IPS-11a (cell line): ENCODE measurements around the gene TAT.
A peak's percentile ranks its signal among the peaks of the same experiment; 100 is the strongest.
"Not testable (repeated sequence)": the region's sequence is repeated elsewhere in the genome, so short reads cannot be mapped to it uniquely, and the experiment has no call there.

Experiments used
- H3K4me3 ChIP-seq: one replicate; pipeline ENCODE4 v1.5.1; 2013; ENCODE audit warnings: low read depth, low read length, control low read depth

Gene TAT

DNA sequence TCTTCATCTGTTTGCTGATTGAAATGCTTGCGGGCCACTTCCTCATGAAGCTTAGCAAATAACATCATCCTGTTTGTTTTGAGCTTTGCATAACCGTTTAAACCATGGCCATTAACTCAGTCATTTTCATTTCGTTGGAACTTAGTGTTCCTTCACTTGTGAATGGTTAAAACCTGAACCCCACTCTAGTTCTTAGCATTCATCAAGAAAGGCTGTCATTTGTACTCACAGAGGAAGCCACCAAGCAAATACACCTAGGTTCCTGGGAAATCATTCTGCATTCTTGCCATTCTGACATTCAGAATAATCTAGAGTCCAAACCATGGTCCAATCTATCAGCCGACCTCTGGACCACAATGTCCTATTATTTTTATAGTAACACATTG lies 8.4 kb upstream of the TAT start:
- no peak overlapping the region for H3K4me3 ChIP-seq

DNA sequence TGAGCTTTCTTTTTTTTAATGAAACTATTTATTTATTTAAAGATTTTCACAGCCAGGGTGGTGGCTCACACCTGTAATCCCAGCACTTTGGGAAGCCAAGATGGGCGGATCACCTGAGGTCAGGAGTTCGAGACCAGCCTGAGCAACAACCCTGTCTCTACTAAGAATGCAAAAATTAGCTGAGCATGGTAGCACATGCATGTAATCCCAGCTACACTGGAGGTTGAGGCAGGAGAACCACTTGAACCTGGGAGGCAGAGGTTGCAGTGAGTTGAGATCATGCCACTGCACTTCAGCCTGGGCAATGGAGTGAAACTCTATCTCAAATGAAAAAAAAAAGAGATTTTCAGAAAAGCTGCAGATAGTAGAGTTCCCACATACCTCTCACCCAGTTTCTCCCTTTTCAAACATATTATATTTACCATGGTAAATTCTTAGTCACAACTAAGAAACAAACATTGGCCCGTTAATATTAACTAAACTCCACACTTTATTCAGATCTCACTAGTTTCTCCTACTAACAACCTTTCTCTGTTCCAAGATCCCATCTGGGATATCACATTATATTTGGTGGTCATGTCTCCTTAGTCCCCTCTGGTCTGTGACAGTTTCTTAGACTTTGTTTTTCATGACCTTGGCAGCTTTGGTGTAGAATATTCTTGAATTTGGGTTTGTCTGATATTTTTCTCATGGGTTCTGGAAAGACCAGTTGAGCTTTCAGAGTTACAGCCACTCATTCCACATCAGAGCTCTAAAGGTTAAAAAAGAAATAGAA lies 7.8 kb upstream of the TAT start:
- H3K4me3 ChIP-seq, result no peak overlapping the region

DNA sequence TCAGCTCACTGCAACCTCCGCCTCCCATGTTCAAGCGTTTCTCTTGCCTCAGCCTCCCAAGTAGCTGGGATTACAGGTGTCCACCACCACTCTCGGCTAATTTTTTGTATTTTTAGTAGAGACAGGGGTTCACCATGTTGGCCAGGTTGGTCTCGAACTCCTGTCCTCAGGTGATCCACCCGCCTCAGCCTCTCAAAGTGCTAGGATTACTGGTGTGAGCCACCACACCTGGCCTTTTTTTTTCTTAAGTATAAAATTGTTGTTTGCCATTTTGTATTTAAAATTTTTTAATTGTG lies 5.6 kb upstream of the TAT start:
- H3K4me3 ChIP-seq, result not testable (repeated sequence)

DNA sequence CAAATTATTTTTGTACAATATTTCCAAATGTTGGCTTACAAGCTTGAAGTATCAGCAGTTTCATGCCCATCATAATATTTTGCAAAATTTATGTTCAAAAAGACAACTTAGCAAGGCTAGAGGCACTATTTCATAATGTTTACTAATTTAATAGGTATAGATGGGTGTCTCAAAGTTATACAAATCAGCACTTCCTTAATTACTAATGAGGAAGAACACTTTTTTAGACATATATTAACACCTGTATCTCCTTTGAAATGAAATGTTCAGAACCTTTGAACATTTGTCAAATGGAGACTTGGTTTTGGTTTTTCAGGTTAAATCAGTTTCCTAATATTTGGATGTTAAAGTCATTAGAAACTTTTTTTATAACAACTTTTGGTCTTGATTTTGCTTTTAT lies 2.2 kb downstream of the TAT start:
- H3K4me3 ChIP-seq, result no peak overlapping the region

DNA sequence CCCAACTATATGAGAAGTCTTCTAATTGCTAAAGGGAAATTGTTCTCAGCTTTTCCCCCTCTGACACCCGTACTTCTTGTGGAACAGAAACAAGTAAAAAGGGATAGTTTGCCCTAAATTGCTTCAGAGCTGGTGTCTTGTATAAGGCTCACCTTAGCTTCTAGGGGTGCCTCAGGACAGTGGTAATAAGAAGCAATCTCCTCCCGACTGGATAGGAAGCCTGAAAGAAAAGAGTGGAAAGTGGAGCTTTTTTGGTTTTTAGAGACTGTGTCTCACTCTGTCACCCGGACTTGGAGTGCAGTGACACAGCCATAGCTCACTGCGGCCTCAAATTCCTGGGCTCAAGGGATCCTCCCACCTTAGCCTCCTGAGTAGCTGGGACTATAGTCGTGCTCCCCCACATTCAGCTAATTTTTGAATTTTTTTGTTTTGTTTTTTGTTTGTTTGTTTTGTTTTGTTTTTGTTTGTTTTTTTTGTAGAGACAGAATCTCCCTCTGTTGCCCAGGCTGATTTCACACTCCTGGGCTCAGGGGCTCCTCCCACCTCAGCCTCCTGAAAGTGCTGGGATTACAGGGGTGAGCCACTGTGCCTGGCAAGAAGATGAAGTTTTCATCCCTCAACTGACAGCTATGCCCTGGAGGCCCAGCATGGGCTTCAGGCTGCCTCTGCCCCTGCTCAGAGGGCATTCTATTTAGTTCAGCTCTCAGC lies 3.4 kb downstream of the TAT start:
- no peak overlapping the region for H3K4me3 ChIP-seq

DNA sequence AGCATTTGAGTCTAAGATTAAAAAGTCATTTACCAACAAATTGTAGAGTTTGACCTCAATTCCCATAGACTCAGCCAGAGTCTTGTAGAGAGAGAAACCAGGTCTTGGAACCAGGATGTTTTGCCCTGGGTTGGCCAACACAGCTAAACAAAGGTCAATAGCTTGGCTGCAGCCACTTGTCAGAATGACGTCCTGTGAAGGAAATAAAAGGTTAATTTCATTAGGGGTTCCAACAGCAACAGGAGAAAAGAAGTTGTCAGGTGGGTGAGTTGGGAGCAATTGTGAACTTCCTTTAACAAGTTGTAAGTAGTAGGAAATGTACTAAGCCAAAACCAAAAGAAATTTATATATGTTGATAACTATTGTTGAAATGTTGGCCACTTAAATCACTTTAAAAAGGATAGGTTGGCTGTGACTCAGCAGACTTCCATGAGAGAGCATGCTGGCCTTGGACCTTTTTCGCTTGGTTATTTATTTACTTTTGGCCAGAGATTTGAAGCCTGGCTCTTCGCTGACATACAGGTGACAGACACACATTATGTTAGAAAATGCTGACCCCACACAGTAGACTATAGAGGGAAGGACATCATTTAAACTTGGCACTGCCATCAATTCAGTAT lies 4.3 kb downstream of the TAT start:
- no peak overlapping the region for H3K4me3 ChIP-seq

DNA sequence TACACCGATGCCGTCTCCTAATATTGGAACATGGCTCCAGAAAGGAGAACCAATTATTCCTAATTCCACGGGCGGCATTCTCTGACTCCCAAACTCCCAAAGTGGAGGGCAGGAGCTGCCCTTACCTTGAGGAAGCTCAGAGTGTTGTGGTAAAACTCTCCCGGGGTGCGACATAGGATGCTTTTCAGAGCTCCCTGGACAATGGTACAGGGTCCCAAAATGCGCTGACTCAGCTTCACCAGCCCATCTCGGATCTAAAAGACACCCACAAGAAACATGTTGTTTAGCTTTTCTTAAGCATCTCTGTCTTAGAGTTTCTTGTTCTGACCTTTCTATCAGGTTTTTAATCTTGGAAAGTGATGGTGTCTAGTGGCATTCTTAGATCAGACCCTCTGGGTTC lies 6.7 kb downstream of the TAT start:
- no peak overlapping the region for H3K4me3 ChIP-seq

DNA sequence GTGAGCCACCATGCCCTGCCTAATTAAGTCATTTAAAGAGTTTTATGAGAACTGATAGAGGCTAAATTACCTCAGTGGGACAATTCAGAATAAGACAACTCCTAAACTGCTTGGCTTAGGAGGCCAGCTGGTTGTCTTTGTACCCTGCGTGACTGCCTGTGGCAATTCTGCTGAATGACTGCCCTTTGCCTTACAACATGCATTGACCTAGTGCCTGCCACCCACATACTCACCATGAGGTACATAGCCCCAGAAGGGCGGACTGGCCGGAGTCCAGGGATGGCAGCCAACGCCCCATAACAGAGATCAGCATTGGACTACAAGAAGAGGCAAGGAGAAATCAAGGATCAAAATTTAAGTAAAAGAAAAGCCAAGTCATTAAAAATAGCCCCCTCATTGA lies 7.3 kb downstream of the TAT start:
- no peak overlapping the region for H3K4me3 ChIP-seq

DNA sequence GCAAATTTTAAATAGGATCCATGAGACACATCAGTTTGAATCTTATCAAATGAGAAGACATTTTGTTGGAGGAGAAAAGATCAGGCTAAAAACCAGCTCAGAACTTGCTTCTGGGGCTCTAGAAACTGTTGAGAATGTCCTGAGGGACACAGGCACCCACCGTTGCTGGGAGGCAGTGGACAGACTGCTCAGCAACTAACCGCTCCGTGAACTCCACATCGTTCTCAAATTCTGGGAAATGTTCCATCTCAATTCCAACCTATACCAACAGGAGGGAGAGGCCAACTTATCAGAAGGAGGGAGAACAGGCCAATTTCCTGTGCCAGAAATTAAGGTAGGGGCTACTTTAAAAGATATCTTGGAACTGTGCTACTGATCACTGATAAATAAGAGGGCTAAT lies 8.3 kb downstream of the TAT start:
- H3K4me3 ChIP-seq, result no peak overlapping the region

DNA sequence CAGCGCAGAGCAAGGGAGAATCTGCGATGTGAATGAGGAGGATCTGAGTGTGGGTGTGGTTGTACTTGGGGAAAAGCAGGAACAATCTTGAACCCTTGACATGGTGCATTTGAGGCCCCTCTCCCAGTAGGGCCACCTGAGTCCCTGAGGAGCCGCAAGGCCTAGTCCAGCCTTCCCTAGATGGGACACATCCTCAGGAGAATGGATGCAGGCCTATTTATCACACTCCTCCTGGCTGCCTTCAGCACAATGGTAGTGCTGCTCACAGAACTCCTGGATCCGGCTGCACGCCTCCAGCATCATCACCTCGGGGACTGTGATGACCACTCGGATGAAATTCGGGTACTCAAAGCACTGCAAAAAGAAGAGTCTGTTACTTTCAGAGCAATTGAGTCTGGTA lies 9.0 kb downstream of the TAT start:
- no peak overlapping the region for H3K4me3 ChIP-seq

DNA sequence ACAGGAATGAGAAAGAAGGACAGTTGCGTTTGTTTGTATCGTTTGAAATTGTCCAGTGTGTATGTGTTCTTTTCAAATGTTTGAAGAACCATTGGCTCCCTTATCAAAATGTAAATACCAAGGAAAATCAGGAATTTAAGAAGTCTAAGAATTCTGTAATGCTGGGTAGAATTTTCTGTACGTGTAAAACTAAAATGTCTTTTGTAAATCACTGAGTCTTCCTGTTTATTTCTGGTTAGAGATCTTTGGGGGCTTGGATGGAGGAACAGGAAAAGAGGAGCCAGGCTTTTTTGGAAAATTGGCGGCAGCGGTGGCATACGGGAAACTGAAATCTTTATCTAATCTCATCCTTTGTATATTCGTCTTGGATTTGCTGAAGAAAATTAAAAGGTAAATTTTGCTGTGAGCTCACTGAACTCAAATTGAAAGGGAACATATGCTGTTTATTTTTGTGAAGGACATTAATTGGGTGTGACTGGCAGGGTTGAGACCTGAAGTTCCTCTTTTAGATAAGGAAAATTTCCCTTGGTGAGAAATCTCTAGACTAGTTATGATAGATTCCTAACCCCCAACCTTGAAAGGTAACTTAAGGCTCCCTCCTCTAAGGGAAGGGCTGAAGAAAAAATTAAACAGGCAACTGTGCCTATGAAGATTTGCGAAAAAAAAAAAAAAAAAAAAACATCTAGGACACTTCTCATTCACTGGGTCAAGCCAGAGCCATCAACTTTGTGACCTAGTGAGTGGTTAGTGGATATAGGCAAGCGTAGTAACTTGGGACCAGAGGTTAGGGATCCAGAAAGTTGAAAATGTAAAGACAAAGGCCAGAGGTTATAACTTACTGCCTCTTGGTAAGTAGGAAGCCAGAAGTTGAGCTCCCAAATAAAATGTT lies 10.8 kb downstream of the TAT start:
- H3K4me3 ChIP-seq, result no peak overlapping the region

DNA sequence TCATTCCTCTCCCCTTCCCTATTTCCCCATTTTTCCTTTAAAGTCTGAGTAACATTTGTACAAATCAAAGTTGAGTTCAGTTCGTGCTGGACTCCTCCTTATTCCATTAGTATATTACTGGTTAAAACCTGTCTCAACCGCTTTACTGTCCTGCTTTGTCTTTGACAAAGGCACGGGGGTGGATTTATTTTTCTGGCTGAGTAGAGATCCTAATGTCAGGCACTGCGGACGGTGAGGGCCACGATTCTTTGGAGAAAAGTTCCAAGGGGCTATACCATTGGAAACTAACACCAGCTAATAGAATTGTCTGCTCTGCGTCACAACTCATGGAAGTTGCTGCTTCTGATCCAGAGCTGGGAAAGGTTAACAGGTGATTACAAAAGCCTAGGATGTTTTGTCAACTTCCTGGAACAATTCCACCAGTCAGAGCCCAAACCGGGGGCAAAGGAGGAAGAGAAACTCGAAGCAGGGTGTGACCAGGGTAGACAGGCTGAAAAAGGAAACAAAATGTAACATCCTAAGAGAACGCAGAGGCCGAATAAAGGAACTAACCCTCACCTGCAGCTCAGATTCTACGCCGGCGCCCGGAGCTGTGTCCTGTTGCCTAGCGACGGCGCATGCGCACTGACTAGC lies 12.4 kb downstream of the TAT start:
- peak overlapping the region; percentile 74 for H3K4me3 ChIP-seq

DNA sequence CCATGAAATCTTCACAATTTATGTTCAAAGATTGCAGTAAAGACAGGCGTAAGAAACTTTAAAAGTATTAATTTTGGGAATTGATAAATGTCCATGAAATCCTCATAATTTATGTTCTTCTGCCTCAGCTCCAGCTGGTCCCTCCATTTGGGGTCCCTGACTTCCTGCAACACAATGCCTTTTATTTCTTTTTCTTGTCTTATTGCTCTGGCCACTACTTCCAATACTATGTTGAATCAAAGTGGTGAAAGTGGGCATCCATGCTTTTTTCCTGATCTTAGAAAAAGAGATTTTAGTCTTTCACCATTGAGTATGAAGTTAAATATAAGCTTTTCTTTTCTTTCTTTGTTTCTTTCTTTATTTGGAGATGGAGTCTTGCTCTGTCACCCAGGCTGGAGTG lies 14.3 kb downstream of the TAT start:
- no peak overlapping the region for H3K4me3 ChIP-seq

DNA sequence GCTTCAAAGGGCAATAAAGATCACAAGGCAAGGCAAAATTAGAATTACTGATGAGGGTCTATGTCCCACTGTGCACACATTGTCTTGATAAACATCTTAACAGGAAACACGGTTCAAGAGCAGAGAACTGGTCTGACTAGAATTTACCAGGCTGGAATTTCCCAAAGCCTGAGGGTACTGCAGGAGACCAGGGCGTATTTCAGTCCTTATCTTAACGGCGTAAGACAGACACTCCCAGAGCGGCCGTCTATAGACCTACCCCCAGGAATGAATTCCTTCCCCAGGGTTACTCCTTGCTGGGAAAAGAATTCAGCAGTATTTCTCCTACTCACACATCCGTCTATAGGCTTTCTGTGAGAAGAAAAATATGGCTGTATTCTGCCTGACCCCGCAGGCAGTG lies 15.0 kb downstream of the TAT start:
- H3K4me3 ChIP-seq, result not testable (repeated sequence)

DNA sequence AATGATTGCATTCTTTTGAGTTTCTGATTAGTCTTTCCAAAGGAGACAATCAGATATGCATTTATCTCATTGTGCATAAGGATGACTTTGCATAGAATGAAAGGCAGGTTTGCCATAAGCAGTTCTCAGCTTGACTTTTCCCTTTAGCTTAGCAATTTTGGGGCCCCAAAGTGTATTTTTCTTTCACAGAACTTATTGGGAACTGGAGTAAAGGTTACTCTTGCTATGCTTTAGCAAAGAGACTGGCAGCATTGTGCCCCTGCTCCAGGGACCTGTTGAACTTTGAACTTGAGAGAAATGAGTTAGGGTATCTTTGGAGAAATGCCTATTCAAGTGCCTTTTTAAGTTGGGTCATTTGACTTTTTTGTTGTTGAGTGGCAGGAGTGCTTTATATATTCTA lies 17.0 kb downstream of the TAT start:
- H3K4me3 ChIP-seq, result no peak overlapping the region

DNA sequence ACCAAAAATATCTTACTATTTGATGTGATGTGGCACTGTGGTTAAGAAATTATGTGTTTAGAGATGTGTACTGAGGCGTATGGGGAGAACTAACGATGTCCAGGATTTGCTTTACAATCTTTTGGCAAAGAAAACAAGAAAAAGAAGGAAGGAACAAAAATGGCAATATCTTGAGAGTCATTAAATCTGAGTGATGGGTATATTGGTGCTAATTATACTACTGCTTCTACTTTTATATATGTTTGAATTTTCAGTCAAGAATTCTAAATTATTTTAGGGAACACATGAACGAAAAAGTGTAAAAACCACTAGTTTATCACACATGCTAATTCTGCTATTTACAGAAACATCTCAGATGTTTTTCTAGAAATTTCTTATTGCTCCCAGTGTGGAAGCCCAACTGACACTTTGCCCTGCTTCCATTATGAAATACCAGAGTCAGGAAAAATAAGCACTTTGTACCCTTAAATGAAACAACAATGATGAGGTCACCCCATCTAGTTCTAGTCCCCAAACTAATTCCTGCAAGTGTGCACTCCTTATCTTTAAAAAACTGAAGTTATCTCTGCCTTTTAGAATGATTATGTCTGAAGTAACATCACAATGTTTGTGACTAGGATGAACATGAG lies 18.8 kb downstream of the TAT start:
- no peak overlapping the region for H3K4me3 ChIP-seq

DNA sequence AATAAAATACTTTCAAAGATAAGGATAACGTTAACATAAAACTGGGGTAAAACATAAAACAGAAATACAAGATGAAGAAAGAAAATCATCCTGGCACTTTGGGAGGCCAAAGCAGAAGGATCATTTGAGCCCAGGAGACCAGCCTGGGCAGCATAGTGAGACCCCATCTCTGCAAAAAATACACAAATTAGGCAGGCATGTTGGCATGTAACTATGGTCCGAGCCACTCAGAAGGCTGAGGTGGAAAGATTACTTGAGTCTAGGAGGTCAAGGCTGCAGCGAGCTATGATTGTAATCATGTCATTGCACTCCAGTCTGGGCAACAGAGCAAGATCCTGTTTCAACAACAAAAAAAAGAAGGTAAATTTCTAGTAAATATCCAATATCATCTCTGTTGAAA lies 19.6 kb downstream of the TAT start:
- no peak overlapping the region for H3K4me3 ChIP-seq

DNA sequence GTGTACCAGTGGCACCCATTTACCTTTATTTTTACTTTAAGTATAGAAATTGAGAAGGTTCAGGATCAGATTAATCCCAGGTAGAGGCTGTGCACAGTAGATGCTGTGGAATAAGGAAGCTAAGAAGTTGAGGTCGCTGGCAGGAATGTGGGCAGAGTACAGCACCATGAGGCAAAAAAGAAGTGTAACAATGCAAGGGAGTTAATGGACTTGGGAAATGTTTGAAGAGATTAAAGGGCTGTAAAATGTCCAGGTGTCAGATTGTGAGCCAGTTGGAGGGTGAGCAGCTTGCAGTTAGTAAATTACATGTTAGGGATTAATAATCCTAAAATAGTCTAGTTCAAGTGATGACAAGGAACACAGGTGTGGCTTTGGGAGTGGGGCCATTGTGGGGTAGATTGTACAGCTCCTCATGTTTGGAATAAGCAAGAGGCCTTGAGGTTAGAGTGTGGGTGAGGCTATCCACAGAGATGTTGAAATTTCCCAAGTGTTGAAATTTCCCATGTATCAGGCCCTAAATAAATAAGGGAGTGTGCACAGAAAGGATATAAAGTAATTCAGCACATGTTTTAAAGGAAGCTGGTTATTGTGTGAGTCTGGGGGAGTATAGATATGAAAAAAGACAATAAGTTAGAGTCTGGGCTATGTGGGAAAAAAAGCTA lies 21.5 kb downstream of the TAT start:
- H3K4me3 ChIP-seq, result no peak overlapping the region

DNA sequence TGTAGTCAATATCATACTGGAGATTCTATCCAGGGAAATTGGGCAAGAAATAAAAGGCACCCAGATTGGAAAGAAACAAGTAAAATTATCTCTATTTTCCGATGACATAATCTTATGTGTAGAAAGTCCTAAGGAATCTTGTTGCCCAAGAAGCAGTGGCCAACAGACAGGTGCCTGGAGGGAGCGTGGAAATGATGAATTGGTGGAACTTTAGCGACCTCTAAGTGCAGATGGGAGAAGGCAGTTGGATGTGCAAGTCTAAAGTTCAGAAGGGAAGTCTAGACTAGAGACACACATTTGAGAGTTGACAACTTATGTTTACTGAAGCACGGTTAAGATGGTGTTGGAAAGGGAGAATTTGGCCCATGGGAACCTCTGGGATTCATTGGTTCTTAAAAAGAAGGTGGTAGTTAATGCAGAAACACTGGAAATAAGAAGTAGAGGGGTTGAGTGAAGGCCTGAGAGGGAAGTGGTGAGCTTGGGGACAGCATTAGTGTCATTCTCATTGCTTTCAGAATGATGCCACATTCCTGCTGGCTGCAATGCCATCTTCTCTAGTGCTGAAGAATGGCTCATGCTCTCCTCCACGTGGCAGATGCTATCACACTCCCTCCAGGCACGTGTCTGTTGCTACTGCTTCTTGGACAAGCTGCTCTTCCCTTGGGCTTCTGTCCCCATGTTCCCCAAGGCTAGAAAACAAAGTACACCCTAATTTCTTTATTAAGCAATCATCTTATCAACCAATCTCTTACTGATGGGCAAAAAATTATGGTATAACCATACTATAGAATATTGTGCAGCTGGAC lies 24.0 kb downstream of the TAT start:
- no peak overlapping the region for H3K4me3 ChIP-seq
